HG03575 (cell line): ENCODE data around the gene KIF20B.
"Not testable (repeated sequence)": the region's sequence is repeated elsewhere in the genome, so short reads cannot be mapped to it uniquely, and the experiment has no call there.

Source experiments
- ATAC-seq: cut with Tn5 transposase; IDR thresholded peaks from one replicate; pipeline ENCODE4 v1.9.1; 2021; ENCODE audit not compliant: unreplicated experiment, insufficient number of reproducible peaks, low FRiP score; ENCODE audit errors: extremely low read depth

KIF20B gene

GRCh38 chr10:89815049-89815853, 113.9 kb downstream of the KIF20B start:
- ATAC-seq, result no peak

- ATAC-seq, result not testable (repeated sequence)
Measured at GRCh38 chr10:89819008-89819407, 117.6 kb downstream of the KIF20B start.
